GM12878 (cell line): ENCODE data around the gene PTPRN2.

ENCODE experiments used
- BHLHE40 ChIP-seq, 2 experiments: fragments of 450-650 bp in 1 of 2; IDR thresholded peaks; 2 replicates each; pipeline ENCODE4 v1.6.1; 2011 to 2017; ENCODE audit warnings: low read depth in 2 of 2, borderline replicate concordance in 1 of 2, improper control_type of control experiment in 1 of 2, low read length in 1 of 2, mild to moderate bottlenecking in 1 of 2
- CHD1 ChIP-seq: IDR thresholded peaks from 2 replicates; pipeline ENCODE4 v1.6.1; 2012; ENCODE audit warnings: low read depth, low read length, improper control_type of control experiment
- EP300 ChIP-seq, 2 experiments: fragments of 150-350 bp in 1 of 2; IDR thresholded peaks; 2 replicates each; pipeline ENCODE4 v1.6.1; 2011 to 2012; ENCODE audit warnings: low read depth in 2 of 2, low read length in 2 of 2, borderline replicate concordance in 1 of 2, improper control_type of control experiment in 1 of 2, inconsistent platforms in 1 of 2; ENCODE audit not compliant: control insufficient read depth in 1 of 2
- ESRRA ChIP-seq: IDR thresholded peaks from 2 replicates; pipeline ENCODE4 v1.6.1; 2012; ENCODE audit warnings: mild to moderate bottlenecking, low read length, improper control_type of control experiment
- EZH2 ChIP-seq: IDR thresholded peaks from 2 replicates; pipeline ENCODE4 v1.6.1; 2012; ENCODE audit warnings: low read depth, mild to moderate bottlenecking, control low read depth, inconsistent platforms, low read length, borderline replicate concordance; ENCODE audit not compliant: control insufficient read depth
- JUND ChIP-seq: IDR thresholded peaks from 2 replicates; pipeline ENCODE4 v1.6.1; 2012; ENCODE audit warnings: low read depth, mild to moderate bottlenecking, low read length, improper control_type of control experiment, moderate library complexity
- RAD21 ChIP-seq: IDR thresholded peaks from 2 replicates; pipeline ENCODE4 v1.6.1; 2011; ENCODE audit warnings: mild to moderate bottlenecking, low read depth, low read length, moderate library complexity; ENCODE audit not compliant: insufficient read depth
- RBBP5 ChIP-seq: fragments of 200-600 bp; sonication (generic); conservative IDR thresholded peaks from 2 replicates; pipeline ENCODE4 v1.6.1; 2016
- TF ChIP-seq, protein P1 (sequence below): fragments of 450-650 bp; IDR thresholded peaks from 2 replicates; pipeline ENCODE4 v1.6.1; 2017; ENCODE audit warnings: mild to moderate bottlenecking, low read depth, inconsistent platforms; ENCODE audit not compliant: poor library complexity, severe bottlenecking
- TF ChIP-seq, protein P2 (sequence below): IDR thresholded peaks from 2 replicates; pipeline ENCODE4 v1.6.1; 2011; ENCODE audit warnings: low read depth, mild to moderate bottlenecking, low read length, moderate library complexity, borderline replicate concordance; ENCODE audit errors: extremely low read depth
- TF ChIP-seq, protein P3 (sequence below), 3 experiments: IDR thresholded peaks in 2 of 3; conservative IDR thresholded peaks in 1 of 3; 2 replicates each; pipeline ENCODE4 v1.5.1; 2011; ENCODE audit warnings: low read depth in 3 of 3, low read length in 3 of 3, mild to moderate bottlenecking in 3 of 3, control low read depth in 2 of 3, moderate library complexity in 2 of 3, inconsistent platforms in 1 of 3, mixed read lengths in 1 of 3; ENCODE audit not compliant: control insufficient read depth in 2 of 3, insufficient read depth in 1 of 3; ENCODE audit errors: extremely low read depth in 1 of 3
- TF ChIP-seq, protein P4 (sequence below): fragments of 450-650 bp; IDR thresholded peaks from 2 replicates; pipeline ENCODE4 v1.6.1; 2017; ENCODE audit warnings: antibody characterized with exemption, mild to moderate bottlenecking, moderate library complexity

DNA sequence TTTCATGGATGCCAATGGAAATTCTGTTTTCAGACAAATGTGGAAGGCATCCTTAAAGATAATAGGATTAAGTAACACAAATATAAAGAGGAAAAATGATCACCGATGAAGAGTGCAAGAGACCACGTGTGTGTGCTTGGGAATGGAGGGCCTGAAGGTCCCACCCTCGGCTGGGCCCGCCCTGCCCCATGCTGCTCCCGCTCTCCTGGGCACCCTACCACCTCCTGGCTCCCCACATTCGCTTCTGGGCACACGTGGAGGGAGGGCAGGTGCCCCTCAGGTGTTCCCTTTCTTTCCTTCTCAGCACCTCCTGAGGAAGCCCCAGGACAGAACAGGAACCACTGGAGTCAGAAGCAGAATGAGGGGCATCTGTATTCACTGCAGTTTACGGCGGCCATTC is 883.3 kb downstream of the PTPRN2 start:
- TF ChIP-seq, protein P1, sequence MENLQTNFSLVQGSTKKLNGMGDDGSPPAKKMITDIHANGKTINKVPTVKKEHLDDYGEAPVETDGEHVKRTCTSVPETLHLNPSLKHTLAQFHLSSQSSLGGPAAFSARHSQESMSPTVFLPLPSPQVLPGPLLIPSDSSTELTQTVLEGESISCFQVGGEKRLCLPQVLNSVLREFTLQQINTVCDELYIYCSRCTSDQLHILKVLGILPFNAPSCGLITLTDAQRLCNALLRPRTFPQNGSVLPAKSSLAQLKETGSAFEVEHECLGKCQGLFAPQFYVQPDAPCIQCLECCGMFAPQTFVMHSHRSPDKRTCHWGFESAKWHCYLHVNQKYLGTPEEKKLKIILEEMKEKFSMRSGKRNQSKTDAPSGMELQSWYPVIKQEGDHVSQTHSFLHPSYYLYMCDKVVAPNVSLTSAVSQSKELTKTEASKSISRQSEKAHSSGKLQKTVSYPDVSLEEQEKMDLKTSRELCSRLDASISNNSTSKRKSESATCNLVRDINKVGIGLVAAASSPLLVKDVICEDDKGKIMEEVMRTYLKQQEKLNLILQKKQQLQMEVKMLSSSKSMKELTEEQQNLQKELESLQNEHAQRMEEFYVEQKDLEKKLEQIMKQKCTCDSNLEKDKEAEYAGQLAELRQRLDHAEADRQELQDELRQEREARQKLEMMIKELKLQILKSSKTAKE, result no peak
- no peak for TF ChIP-seq EP300 (IDR thresholded peaks at IDR 0.05; ENCODE audit: borderline replicate concordance in 1 of 2, control insufficient read depth in 1 of 2, low read depth in 2 of 2, low read length in 2 of 2)
- no peak for TF ChIP-seq JUND
- TF ChIP-seq ESRRA, result no peak
- no peak for TF ChIP-seq BHLHE40 (IDR thresholded peaks at IDR 0.05; ENCODE audit: borderline replicate concordance in 1 of 2, low read depth in 2 of 2, low read length in 1 of 2)
- TF ChIP-seq EZH2, result no peak
- TF ChIP-seq, protein P2, sequence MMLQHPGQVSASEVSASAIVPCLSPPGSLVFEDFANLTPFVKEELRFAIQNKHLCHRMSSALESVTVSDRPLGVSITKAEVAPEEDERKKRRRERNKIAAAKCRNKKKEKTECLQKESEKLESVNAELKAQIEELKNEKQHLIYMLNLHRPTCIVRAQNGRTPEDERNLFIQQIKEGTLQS, result no peak
- TF ChIP-seq, protein P3, sequence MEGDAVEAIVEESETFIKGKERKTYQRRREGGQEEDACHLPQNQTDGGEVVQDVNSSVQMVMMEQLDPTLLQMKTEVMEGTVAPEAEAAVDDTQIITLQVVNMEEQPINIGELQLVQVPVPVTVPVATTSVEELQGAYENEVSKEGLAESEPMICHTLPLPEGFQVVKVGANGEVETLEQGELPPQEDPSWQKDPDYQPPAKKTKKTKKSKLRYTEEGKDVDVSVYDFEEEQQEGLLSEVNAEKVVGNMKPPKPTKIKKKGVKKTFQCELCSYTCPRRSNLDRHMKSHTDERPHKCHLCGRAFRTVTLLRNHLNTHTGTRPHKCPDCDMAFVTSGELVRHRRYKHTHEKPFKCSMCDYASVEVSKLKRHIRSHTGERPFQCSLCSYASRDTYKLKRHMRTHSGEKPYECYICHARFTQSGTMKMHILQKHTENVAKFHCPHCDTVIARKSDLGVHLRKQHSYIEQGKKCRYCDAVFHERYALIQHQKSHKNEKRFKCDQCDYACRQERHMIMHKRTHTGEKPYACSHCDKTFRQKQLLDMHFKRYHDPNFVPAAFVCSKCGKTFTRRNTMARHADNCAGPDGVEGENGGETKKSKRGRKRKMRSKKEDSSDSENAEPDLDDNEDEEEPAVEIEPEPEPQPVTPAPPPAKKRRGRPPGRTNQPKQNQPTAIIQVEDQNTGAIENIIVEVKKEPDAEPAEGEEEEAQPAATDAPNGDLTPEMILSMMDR (IDR thresholded peaks at IDR 0.05 in 2 of 3, conservative IDR thresholded peaks at IDR 0.05 in 1 of 3; ENCODE audit: control insufficient read depth in 2 of 3, extremely low read depth in 1 of 3, insufficient read depth in 1 of 3, low read depth in 3 of 3, low read length in 3 of 3), result no peak
- no peak for TF ChIP-seq RBBP5
- TF ChIP-seq, protein P4, sequence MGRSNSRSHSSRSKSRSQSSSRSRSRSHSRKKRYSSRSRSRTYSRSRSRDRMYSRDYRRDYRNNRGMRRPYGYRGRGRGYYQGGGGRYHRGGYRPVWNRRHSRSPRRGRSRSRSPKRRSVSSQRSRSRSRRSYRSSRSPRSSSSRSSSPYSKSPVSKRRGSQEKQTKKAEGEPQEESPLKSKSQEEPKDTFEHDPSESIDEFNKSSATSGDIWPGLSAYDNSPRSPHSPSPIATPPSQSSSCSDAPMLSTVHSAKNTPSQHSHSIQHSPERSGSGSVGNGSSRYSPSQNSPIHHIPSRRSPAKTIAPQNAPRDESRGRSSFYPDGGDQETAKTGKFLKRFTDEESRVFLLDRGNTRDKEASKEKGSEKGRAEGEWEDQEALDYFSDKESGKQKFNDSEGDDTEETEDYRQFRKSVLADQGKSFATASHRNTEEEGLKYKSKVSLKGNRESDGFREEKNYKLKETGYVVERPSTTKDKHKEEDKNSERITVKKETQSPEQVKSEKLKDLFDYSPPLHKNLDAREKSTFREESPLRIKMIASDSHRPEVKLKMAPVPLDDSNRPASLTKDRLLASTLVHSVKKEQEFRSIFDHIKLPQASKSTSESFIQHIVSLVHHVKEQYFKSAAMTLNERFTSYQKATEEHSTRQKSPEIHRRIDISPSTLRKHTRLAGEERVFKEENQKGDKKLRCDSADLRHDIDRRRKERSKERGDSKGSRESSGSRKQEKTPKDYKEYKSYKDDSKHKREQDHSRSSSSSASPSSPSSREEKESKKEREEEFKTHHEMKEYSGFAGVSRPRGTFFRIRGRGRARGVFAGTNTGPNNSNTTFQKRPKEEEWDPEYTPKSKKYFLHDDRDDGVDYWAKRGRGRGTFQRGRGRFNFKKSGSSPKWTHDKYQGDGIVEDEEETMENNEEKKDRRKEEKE, result no peak
- no peak for TF ChIP-seq CHD1
- TF ChIP-seq RAD21, result no peak
